Thyroid gland (tissue), 4 donors: ENCODE data around the gene MRRF. TPM values are rescaled to one million over a fixed set of nuclear protein-coding genes. Genes with fewer than 3 reads are reported as not detected.

ENCODE experiments used
- DNase-seq, 2 donors: peaks; one replicate each; pipeline ENCODE4 v3.0.0-alpha.2; 2019
- H3K27ac ChIP-seq, 3 donors: fragments of 200-600 bp; sonication (generic); 1 replicate in 2 of 3; 2 replicates in 1 of 3; pipeline ENCODE4 v1.5.1; 2016 to 2019; ENCODE audit warnings: mild to moderate bottlenecking in 1 of 3, moderate library complexity in 1 of 3
- H3K27me3 ChIP-seq: fragments of 200-600 bp; sonication (generic); one replicate; pipeline ENCODE4 v1.5.1; 2019
- H3K36me3 ChIP-seq, 2 donors: fragments of 200-600 bp; sonication (generic); one replicate each; pipeline ENCODE4 v1.5.1; 2016 to 2019
- H3K4me1 ChIP-seq, 2 donors: fragments of 200-600 bp; sonication (generic); one replicate each; pipeline ENCODE4 v1.5.1; 2017 to 2019
- H3K4me3 ChIP-seq, 3 donors: fragments of 200-600 bp; sonication (generic); replicated peaks in 1 of 3; 1 replicate in 2 of 3; 2 replicates in 1 of 3; pipeline ENCODE4 v1.5.1; 2016; ENCODE audit warnings: mild to moderate bottlenecking in 1 of 3
- H3K9me3 ChIP-seq: fragments of 200-600 bp; sonication (generic); one replicate; pipeline ENCODE4 v1.5.1; 2017
- CTCF ChIP-seq, 6 experiments: fragments of 200-600 bp in 3 of 6; fragments of 450-650 bp in 3 of 6; sonication (generic) in 3 of 6; IDR thresholded peaks; one replicate each; pipeline ENCODE4 v1.5.1; 2016 to 2019; ENCODE audit warnings: antibody characterized with exemption in 6 of 6, mild to moderate bottlenecking in 2 of 6, inconsistent platforms in 1 of 6, moderate library complexity in 1 of 6
- POLR2A ChIP-seq, 2 donors: fragments of 450-650 bp; IDR thresholded peaks; one replicate each; pipeline ENCODE4 v1.6.1; 2017; ENCODE audit warnings: antibody characterized with exemption in 2 of 2, mild to moderate bottlenecking in 2 of 2, moderate library complexity in 1 of 2
- WGBS, 2 donors: methylation state at CpG; one replicate each; pipeline ENCODE4 v1.1.5; 2017; 5-methylcytosine and 5-hydroxymethylcytosine counted together
- intact Hi-C: fragments of 100-400 bp; cut with DNase I; formaldehyde crosslinking; loops from one replicate; pipeline ENCODE4 v1.15.1; 2023
- total RNA-seq, 4 donors: library from RNA; depleted of rRNA; stranded (reverse); fragments of >200 nt; gene quantifications; one replicate each; pipeline ENCODE4 v1.2.3, GENCODE V29; 2016

The MRRF gene
- total RNA-seq, 4 donors from 2014 or later: 40.9 to 56.0 (median 52.0) TPM

GRCh38 chr9:122286764-122287163 is 22.1 kb downstream of the MRRF start:
- Histone ChIP-seq H3K4me1 (no peaks in the 10 kb centered on the region), H3K36me3 (peaks cover 19 to 29% of the 10 kb centered on the region in 2 donors), H3K27me3 (no peaks in the 10 kb centered on the region), H3K9me3 (no peaks in the 10 kb centered on the region), H3K4me3 (no peak overlapping the region), H3K27ac (no peak overlapping the region)
- WGBS, 2 donors: 85 to 93% methylated on average over 1 of the region's 1 CpG
- intact Hi-C loops: no loop called here
- no peak for TF ChIP-seq CTCF (IDR thresholded peaks at IDR 0.05)
- TF ChIP-seq POLR2A (IDR thresholded peaks at IDR 0.05): no peak
- no peak for DNase-seq

GRCh38 chr9:122287214-122287720 is 22.6 kb downstream of the MRRF start:
- TF ChIP-seq POLR2A (IDR thresholded peaks at IDR 0.05) (no peak), CTCF (IDR thresholded peaks at IDR 0.05) (no peak)
- H3K36me3 ChIP-seq: peaks cover 23 to 32% of the 10 kb centered on the region in 2 donors
- no peaks in the 10 kb centered on the region for H3K9me3 ChIP-seq
- no peak for DNase-seq
- H3K4me1 ChIP-seq: no peaks in the 10 kb centered on the region
- intact Hi-C loops: no loop called here
- 88 to 100% methylated on average over 1 of the region's 1 CpG for WGBS, 2 donors
- no peaks in the 10 kb centered on the region for H3K27me3 ChIP-seq
- H3K27ac ChIP-seq: no peak overlapping the region
- H3K4me3 ChIP-seq: no peak overlapping the region

- H3K4me1 ChIP-seq: no peaks in the 10 kb centered on the region
- WGBS, 2 donors: 89 to 91% methylated on average over 3 of the region's 3 CpGs
- H3K36me3 ChIP-seq: peaks cover 9 to 24% of the 10 kb centered on the region in 2 donors
- H3K27me3 ChIP-seq: no peaks in the 10 kb centered on the region
- no peak for TF ChIP-seq POLR2A (IDR thresholded peaks at IDR 0.05)
- no peak for TF ChIP-seq CTCF (IDR thresholded peaks at IDR 0.05)
- no peak for DNase-seq
- no peak overlapping the region for H3K4me3 ChIP-seq
- intact Hi-C loops: no loop called here
- H3K9me3 ChIP-seq: no peaks in the 10 kb centered on the region
- H3K27ac ChIP-seq: no peak overlapping the region
Observed at GRCh38 chr9:122291458-122291857, 26.8 kb downstream of the MRRF start.

GRCh38 chr9:122294531-122294930 is 29.8 kb downstream of the MRRF start:
- H3K27ac ChIP-seq: no peak overlapping the region

GRCh38 chr9:122297512-122297911 is 32.8 kb downstream of the MRRF start:
- 97 to 100% methylated on average over 3 of the region's 3 CpGs for WGBS, 2 donors

More at GRCh38 chr9:122294531-122294930, 29.8 kb downstream of the MRRF start:
- Histone ChIP-seq H3K4me1 (no peaks in the 10 kb centered on the region), H3K27me3 (no peaks in the 10 kb centered on the region), H3K9me3 (no peaks in the 10 kb centered on the region), H3K4me3 (no peak overlapping the region), H3K36me3 (peaks cover 7 to 15% of the 10 kb centered on the region in 2 donors)
- DNase-seq: no peak
- intact Hi-C loops: no loop called here
- TF ChIP-seq CTCF (IDR thresholded peaks at IDR 0.05) (no peak), POLR2A (IDR thresholded peaks at IDR 0.05) (no peak)
- WGBS, 2 donors: 88 to 90% methylated on average over 4 of the region's 4 CpGs

More at GRCh38 chr9:122297512-122297911, 32.8 kb downstream of the MRRF start:
- Histone ChIP-seq H3K27ac (no peak overlapping the region), H3K9me3 (no peaks in the 10 kb centered on the region), H3K4me1 (no peaks in the 10 kb centered on the region), H3K4me3 (no peak overlapping the region), H3K27me3 (no peaks in the 10 kb centered on the region), H3K36me3 (peaks cover 0 to 7% of the 10 kb centered on the region in 2 donors)
- DNase-seq: no peak
- intact Hi-C loops: no loop called here
- TF ChIP-seq POLR2A (IDR thresholded peaks at IDR 0.05) (no peak), CTCF (IDR thresholded peaks at IDR 0.05) (no peak)
